Cardiac fibroblast (primary cell): ENCODE results near the gene HDAC11.
A peak's percentile ranks its signal among the peaks of the same experiment; 100 is the strongest.
"Not testable (repeated sequence)": the region's sequence is repeated elsewhere in the genome, so short reads cannot be mapped to it uniquely, and the experiment has no call there.

ENCODE experiments used
- DNase-seq, 2 donors: peaks; one replicate each; pipeline versions ENCODE4 v3.0.0 to v3.0.0-alpha.2; 2010; ENCODE audit warnings: low read depth in 2 of 2
- H3K4me3 ChIP-seq, 2 donors: replicated peaks in 1 of 2; 1 replicate in 1 of 2; 2 replicates in 1 of 2; pipeline ENCODE4 v1.5.1; 2011; ENCODE audit warnings: low read depth in 2 of 2, low read length in 2 of 2, mild to moderate bottlenecking in 2 of 2, moderate library complexity in 1 of 2
- TF ChIP-seq, protein P1 (sequence below): IDR thresholded peaks from one replicate; pipeline ENCODE4 v1.5.1; 2011; ENCODE audit warnings: low read depth, mild to moderate bottlenecking, low read length, inconsistent platforms

The HDAC11 gene

GRCh38 chr3:13480340-13481318 lies 523 bp downstream of the HDAC11 start:
- TF ChIP-seq, protein P1, sequence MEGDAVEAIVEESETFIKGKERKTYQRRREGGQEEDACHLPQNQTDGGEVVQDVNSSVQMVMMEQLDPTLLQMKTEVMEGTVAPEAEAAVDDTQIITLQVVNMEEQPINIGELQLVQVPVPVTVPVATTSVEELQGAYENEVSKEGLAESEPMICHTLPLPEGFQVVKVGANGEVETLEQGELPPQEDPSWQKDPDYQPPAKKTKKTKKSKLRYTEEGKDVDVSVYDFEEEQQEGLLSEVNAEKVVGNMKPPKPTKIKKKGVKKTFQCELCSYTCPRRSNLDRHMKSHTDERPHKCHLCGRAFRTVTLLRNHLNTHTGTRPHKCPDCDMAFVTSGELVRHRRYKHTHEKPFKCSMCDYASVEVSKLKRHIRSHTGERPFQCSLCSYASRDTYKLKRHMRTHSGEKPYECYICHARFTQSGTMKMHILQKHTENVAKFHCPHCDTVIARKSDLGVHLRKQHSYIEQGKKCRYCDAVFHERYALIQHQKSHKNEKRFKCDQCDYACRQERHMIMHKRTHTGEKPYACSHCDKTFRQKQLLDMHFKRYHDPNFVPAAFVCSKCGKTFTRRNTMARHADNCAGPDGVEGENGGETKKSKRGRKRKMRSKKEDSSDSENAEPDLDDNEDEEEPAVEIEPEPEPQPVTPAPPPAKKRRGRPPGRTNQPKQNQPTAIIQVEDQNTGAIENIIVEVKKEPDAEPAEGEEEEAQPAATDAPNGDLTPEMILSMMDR = no peak
- DNase-seq = peak in 1 of 2 donors; percentile 47
- H3K4me3 ChIP-seq = peak overlapping the region; percentile 57 to 66

GRCh38 chr3:13482106-13482690 lies 2.1 kb downstream of the HDAC11 start:
- no peak overlapping the region for H3K4me3 ChIP-seq
- TF ChIP-seq, protein P1 = no peak
- no peak for DNase-seq

DNA sequence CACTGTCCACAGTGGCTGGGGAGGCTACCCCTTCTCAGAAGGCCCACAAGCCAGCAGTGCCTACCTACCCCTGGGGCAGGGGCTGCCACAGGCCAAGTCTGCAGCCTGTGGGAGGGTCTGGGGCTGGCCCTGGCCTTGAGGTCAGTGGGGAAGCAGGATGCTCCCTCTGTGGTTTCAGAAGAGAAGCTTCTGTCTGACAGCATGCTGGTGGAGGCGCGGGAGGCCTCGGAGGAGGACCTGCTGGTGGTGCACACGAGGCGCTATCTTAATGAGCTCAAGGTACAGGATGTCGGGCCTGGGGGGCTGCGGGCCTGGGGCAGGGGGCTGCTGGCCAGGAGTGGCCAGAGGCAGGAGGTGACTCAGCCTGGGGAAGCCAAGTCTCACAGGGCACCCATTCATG lies 3.2 kb downstream of the HDAC11 start:
- DNase-seq = no peak
- H3K4me3 ChIP-seq = no peak overlapping the region
- TF ChIP-seq, protein P1 = no peak

DNA sequence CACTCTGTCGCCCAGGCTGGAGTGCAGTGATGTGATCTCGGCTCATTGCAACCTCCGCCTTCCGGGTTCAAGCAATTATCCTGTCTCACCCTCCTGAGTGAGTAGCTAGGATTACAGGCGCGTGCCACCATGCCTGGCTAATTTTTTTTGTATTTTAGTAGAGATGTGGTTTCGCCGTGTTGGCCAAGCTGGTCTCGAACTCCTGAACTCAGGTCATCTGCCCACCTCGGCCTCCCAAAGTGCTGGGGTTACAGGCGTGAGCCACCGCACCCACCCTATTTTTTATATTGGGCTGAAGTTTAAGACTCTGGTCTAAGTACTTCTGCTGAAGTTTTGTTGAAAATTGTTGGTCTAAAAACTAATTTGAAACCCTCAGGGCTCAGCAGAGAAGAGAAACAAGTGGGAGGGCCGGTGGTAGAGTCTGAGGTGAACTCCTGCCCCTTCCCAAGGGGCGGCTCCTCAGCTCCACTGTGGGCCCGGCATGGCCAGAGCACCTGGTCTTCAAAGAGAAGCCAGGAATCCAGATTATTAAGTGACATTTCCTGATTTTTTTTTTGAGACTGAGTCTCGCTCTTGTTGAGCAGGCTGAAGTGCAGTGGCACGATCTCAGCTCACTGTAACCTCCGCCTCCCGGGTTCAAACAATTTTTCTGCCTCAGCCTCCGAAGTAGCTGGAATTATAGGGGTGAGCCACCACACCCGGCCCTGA lies 4.0 kb downstream of the HDAC11 start:
- no peak overlapping the region for H3K4me3 ChIP-seq
- TF ChIP-seq, protein P1 = no peak
- no peak for DNase-seq

DNA sequence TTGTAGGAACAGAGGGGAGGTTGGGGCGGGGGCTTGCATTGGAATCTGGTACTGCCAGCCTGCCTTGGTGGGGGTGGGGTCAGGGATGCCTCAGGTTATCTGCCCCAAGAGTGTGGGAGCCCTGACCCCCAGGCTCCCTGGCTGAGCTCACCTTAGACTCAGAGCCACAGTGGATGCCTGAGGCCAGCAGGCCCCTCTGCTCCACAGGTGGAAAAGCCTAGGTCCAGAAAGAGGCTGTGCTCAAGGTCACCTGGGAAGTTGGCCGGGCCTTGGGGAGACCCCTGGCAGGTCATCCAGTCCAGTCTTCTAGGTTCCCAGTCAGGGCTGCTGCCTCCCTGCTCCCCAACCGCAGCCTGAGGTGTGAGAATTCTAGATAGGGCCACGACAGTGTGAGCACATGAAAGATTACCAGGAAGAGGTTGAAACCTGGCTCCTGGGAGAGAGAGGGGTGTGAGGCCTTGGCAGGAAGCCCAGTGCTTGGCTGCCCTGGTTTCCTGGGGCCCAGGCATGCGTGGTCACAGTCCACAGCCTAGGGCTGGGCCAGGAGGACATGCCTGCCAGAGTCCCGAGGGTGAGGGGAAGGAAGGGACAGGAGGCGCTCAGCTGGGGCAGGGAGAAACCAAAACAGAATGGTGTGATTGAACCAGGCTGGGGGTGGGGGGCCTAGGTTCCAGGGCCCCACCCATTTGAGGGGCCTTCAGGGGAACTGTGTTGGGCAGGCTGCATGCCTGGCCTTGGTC lies 4.9 kb downstream of the HDAC11 start:
- TF ChIP-seq, protein P1 = no peak
- peak; percentile 39 to 74 for DNase-seq
- H3K4me3 ChIP-seq = no peak overlapping the region

- H3K4me3 ChIP-seq, DNase-seq: not testable (repeated sequence)
These were observed 5.8 kb downstream of the HDAC11 start for GRCh38 chr3:13485630-13486562.
